ENCODE data around the gene GABRB1.

Gene GABRB1

GRCh38 chr4:47031011-47031678 lies at the start of gene GABRB1:
GABRB1 (plus strand) TSS chr4:47031567.
- no peak for DNase-seq

- DNase-seq = no peak
Observed at GRCh38 chr4:46984781-46985180, 46.6 kb upstream of the GABRB1 start.

GRCh38 chr4:46986922-46987638 lies 44.3 kb upstream of the GABRB1 start:
- no peak for DNase-seq

GRCh38 chr4:46992338-46992737 lies 39.0 kb upstream of the GABRB1 start:
- no peak for DNase-seq

- no peak for DNase-seq
Observed at GRCh38 chr4:46993075-46994006, 38.0 kb upstream of the GABRB1 start, which contains the start of gene GABRA4. GABRA4 (minus strand) TSS chr4:46993581; CDS start chr4:46993424, 157 bp downstream.

DNA sequence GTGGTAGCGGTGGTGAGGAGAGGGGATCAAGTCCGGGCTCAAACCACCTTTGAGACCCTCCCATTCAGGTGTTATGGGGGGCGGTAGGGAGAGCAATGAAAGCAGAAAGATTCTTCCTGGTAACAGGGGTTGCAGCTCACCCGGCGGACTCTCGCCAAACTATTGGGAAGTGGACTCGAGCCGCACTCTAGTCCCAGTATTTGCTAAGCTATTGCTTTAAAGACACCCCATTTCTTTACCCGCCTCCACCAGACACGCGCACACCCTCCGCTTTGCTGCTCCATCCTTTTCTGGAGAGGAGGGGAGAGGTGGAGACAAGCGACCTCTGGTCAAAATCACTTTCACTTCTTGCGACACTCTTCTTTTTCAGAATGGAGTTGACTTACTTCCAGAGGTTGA lies 37.4 kb upstream of the GABRB1 start:
- DNase-seq = no peak

DNA sequence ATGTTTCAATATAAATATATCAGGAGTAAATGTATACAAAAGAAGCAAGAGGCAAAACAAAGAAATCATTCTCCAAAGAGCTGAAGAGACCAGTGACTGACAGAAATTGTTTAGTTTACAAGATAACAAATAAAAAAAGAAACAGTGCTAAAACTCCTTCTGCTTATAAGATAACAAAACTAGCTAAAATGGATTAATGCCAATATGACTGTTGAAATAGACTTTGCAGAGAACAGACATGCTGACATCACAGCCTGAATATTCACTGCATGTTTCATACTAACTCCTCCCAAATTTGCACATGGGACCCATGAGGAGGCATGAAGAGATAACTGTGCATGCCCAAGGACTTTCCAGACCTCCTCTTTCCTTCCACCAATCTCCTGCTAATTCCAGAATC lies 31.8 kb upstream of the GABRB1 start:
- no peak for DNase-seq

DNA sequence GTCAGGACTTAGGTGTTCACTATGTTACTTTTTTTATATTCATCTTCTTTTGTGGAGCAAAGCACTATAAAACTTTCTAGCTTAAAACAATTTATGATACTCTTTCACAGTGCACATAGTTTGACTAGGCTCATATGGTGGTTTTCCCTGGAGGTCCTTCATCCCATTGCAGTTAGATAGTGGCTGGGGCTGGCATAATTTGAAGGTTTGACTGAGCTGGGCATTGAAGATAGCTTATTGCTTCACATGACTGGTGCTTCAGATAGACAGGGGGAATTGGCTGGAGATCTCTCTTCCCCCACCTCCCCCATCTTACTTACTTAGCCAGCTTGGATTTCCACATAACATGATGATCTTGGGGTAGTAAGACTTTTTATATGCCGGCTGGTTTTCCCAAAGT lies 31.0 kb upstream of the GABRB1 start:
- no peak for DNase-seq

DNA sequence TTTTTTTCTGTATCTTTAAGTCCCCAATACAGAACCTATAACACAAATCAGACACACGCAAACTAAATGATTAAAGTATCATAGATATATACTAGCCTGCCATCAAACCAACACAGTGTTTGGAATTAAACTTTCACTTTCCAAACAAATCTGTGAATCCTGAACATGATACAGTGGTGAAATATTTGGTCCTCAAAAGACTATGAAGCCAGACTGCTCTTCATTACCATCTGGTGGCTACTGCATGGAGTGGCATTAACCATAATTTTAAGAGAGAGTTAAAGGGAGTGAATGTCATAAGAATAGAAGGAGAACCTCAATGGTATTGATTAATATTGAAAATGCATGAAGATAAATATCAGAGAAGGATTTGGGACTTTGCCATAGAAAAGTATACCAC lies 28.8 kb upstream of the GABRB1 start:
- no peak for DNase-seq

DNA sequence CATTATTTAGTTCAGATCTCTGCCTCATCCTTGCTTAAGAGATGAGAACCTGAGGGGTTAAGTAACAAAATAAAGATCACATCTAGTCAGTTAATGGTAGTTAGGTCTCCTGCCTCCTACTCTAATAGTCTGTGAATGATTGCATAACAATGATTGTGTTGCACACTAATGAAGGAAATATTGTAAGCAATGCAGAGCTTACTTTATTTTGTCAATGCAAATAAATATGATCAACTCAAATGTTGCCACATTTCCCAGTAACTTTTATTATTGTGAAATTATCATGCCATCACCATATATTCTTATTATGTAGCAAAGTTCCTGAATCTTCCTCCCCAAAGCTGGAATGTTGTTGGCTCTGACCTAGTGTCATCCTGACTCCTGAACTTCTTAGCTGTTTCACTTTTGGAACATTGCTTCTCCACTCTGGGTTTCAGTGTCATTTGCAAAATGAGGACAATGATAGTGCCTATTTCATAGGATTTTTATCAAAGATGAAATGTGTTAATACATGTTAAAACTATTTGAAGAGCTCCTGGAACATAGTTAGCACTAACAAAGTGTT lies 20.9 kb upstream of the GABRB1 start:
- no peak for DNase-seq

- no peak for DNase-seq
Observed at GRCh38 chr4:47010912-47011446, 20.4 kb upstream of the GABRB1 start.

DNA sequence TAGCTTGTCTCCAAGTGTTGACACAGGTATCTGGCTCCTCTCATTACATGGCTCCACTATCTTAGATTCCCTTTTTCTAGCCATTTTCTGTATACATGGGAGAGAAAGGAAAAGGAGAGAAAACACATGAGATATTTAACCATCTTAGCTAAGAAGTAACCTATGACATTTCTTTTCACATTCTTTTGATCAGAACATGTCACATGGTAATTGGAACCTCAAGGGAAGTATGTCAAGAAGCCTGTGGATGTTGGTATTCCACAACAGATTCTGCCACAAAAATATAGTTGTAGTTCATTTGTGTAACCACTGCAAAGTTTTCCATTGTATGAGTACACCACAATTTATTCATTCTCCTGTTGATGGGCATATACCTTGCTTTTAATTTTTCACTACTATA lies 18.7 kb upstream of the GABRB1 start:
- no peak for DNase-seq

DNA sequence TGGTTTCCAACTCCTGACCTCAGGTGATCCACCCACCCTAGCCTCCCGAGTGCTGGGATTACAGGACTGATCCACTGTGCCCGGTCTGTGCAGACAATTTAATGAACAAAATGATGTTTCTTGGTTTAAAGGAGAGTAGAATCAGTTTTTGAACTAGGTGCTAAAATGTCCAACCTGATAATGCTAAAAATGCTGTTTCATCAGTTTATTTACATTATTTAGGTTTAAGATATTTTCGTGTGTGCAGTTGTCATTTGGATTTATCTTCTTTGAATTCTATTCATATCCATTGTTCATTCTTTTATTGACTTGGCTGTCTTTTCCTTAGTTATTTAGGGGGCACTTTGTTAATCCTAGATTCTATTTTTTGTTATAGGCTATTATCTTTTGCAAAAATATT lies 18.0 kb upstream of the GABRB1 start:
- DNase-seq = no peak

- no peak for DNase-seq
Observed at GRCh38 chr4:47017081-47017480, 14.3 kb upstream of the GABRB1 start.

DNA sequence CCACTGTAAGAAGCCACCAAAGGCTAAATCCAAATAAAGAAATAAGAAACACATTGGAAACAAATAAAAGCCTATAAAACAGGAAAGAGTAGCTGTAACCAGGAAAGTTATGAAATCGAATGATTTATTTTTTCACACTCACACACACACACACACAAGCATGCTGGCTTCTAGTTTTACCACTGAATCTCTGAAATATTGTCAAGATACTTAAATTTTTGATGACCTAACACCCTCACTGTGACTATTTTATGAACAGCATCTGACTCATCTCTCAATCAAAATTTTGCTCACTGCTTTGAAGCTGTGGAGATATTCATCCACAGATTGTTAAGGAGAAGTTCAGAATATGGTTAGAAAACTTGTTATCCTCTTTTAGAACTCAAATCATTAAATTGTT lies 13.9 kb upstream of the GABRB1 start:
- no peak for DNase-seq

GRCh38 chr4:47031751-47032404 lies 511 bp downstream of the GABRB1 start:
- no peak for DNase-seq

- peak; percentile 7 for DNase-seq
Observed at GRCh38 chr4:47032405-47033106, 1.2 kb downstream of the GABRB1 start.

DNA sequence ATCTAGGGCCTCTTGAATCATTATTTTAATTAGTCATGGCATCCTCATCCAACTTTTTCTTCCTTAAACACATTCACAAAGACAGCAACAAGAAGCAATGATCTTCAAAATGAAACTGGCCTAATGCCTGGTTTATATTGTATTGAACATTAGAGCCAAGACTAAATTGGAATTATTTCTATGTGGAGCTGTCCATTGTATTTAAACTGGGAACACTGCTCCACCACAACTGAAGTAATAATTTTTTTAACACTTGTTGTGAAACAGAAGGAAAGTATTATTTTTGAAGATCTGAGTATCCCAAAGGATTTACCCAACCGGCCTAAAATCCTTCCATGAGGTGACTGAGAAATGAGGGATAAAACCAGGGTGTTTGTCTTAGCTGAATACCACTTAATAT lies 6.9 kb downstream of the GABRB1 start:
- DNase-seq = no peak

- DNase-seq = no peak
Observed at GRCh38 chr4:47040828-47041227, 9.5 kb downstream of the GABRB1 start.

GRCh38 chr4:47043821-47044220 lies 12.5 kb downstream of the GABRB1 start:
- DNase-seq = no peak

GRCh38 chr4:47045261-47045660 lies 13.9 kb downstream of the GABRB1 start:
- no peak for DNase-seq

DNA sequence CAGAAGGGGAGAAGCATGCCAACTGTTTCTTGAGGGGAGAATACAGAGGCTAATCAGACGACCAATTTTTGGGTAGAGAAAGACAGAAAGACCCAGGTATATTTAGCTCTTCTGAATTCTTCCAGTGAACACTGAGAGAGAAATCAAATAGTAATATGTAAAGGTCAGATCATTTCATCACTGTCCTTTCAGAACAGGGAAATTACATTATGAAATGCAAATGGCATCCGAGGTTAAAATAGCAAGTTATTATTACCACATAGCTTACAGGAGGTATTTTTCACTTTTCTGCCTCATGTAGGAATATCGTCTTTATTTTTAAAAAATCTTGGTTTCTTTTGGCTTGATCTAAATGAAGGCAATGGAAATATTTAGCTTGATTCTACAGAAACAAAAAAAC lies 18.0 kb downstream of the GABRB1 start:
- DNase-seq = no peak

All from NCI-H1417 treated with DMSO at 0.1 percent for 48 hours (cell line).